ENCODE data around the gene NDUFC2.
"Not testable (repeated sequence)": the region's sequence is repeated elsewhere in the genome, so short reads cannot be mapped to it uniquely, and the experiment has no call there.

The NDUFC2 gene

GRCh38 chr11:78038697-78039313 is 40.9 kb downstream of the NDUFC2 start:
- Histone ChIP-seq H3K27ac (ENCODE audit: low read depth, low read length) (no peak overlapping the region), H3K36me3 (ENCODE audit: control insufficient read depth, insufficient read depth, low read length) (no peaks in the 10 kb centered on the region), H3K4me1 (ENCODE audit: control insufficient read depth, insufficient read depth, low read length) (peaks cover 7% of the 10 kb centered on the region; the same call in 1 of the 2 replicates), H3K9ac (ENCODE audit: low read depth, low read length) (no peak overlapping the region), H3K9me3 (ENCODE audit: control insufficient read depth, insufficient read depth, low read length) (no peaks in the 10 kb centered on the region), H3K4me3 (ENCODE audit: low read depth, low read length) (no peak overlapping the region), H3K27me3 (ENCODE audit: control insufficient read depth, insufficient read depth, low read length) (no peaks in the 10 kb centered on the region)

GRCh38 chr11:78037825-78038620 is 41.6 kb downstream of the NDUFC2 start:
- H3K4me1 ChIP-seq (ENCODE audit: control insufficient read depth, insufficient read depth, low read length), result peaks cover 7% of the 10 kb centered on the region; the same call in 1 of the 2 replicates
- no peak overlapping the region for H3K9ac ChIP-seq (ENCODE audit: low read depth, low read length)
- no peak overlapping the region for H3K4me3 ChIP-seq (ENCODE audit: low read depth, low read length)
- H3K9me3 ChIP-seq (ENCODE audit: control insufficient read depth, insufficient read depth, low read length), result no peaks in the 10 kb centered on the region
- no peaks in the 10 kb centered on the region for H3K36me3 ChIP-seq (ENCODE audit: control insufficient read depth, insufficient read depth, low read length)
- no peak overlapping the region for H3K27ac ChIP-seq (ENCODE audit: low read depth, low read length)
- H3K27me3 ChIP-seq (ENCODE audit: control insufficient read depth, insufficient read depth, low read length), result no peaks in the 10 kb centered on the region

GRCh38 chr11:78037056-78037455 is 42.6 kb downstream of the NDUFC2 start:
- Histone ChIP-seq H3K36me3 (ENCODE audit: control insufficient read depth, insufficient read depth, low read length) (no peaks in the 10 kb centered on the region), H3K4me3 (ENCODE audit: low read depth, low read length) (no peak overlapping the region), H3K9me3 (ENCODE audit: control insufficient read depth, insufficient read depth, low read length) (no peaks in the 10 kb centered on the region), H3K27me3 (ENCODE audit: control insufficient read depth, insufficient read depth, low read length) (no peaks in the 10 kb centered on the region), H3K9ac (ENCODE audit: low read depth, low read length) (no peak overlapping the region), H3K27ac (ENCODE audit: low read depth, low read length) (no peak overlapping the region), H3K4me1 (ENCODE audit: control insufficient read depth, insufficient read depth, low read length) (peaks cover 7% of the 10 kb centered on the region; the same call in 1 of the 2 replicates)

- Histone ChIP-seq H3K4me3 (ENCODE audit: low read depth, low read length) (no peak overlapping the region), H3K27me3 (ENCODE audit: control insufficient read depth, insufficient read depth, low read length) (no peaks in the 10 kb centered on the region), H3K4me1 (ENCODE audit: control insufficient read depth, insufficient read depth, low read length) (peaks cover 7% of the 10 kb centered on the region; the same call in 1 of the 2 replicates), H3K36me3 (ENCODE audit: control insufficient read depth, insufficient read depth, low read length) (no peaks in the 10 kb centered on the region), H3K9ac (ENCODE audit: low read depth, low read length) (no peak overlapping the region), H3K27ac (ENCODE audit: low read depth, low read length) (no peak overlapping the region), H3K9me3 (ENCODE audit: control insufficient read depth, insufficient read depth, low read length) (no peaks in the 10 kb centered on the region)
Measured at GRCh38 chr11:78036313-78036712, 43.3 kb downstream of the NDUFC2 start.

- H3K27ac ChIP-seq (ENCODE audit: low read depth, low read length), result no peak overlapping the region
- no peaks in the 10 kb centered on the region for H3K27me3 ChIP-seq (ENCODE audit: control insufficient read depth, insufficient read depth, low read length)
- no peak overlapping the region for H3K4me3 ChIP-seq (ENCODE audit: low read depth, low read length)
- H3K9me3 ChIP-seq (ENCODE audit: control insufficient read depth, insufficient read depth, low read length), result no peaks in the 10 kb centered on the region
- no peaks in the 10 kb centered on the region for H3K4me1 ChIP-seq (ENCODE audit: control insufficient read depth, insufficient read depth, low read length)
- no peak overlapping the region for H3K9ac ChIP-seq (ENCODE audit: low read depth, low read length)
- H3K36me3 ChIP-seq (ENCODE audit: control insufficient read depth, insufficient read depth, low read length), result no peaks in the 10 kb centered on the region
Measured at GRCh38 chr11:78034623-78035022, 45.0 kb downstream of the NDUFC2 start.

- Histone ChIP-seq H3K27me3 (ENCODE audit: control insufficient read depth, insufficient read depth, low read length) (no peaks in the 10 kb centered on the region), H3K27ac (ENCODE audit: low read depth, low read length) (no peak overlapping the region), H3K4me3 (ENCODE audit: low read depth, low read length) (no peak overlapping the region), H3K36me3 (ENCODE audit: control insufficient read depth, insufficient read depth, low read length) (no peaks in the 10 kb centered on the region), H3K9me3 (ENCODE audit: control insufficient read depth, insufficient read depth, low read length) (no peaks in the 10 kb centered on the region), H3K9ac (ENCODE audit: low read depth, low read length) (no peak overlapping the region), H3K4me1 (ENCODE audit: control insufficient read depth, insufficient read depth, low read length) (no peaks in the 10 kb centered on the region)
Measured at GRCh38 chr11:78033040-78033439, 46.6 kb downstream of the NDUFC2 start.

GRCh38 chr11:78032090-78032489 is 47.6 kb downstream of the NDUFC2 start:
- no peak overlapping the region for H3K9ac ChIP-seq (ENCODE audit: low read depth, low read length)
- H3K36me3 ChIP-seq (ENCODE audit: control insufficient read depth, insufficient read depth, low read length), result no peaks in the 10 kb centered on the region
- no peaks in the 10 kb centered on the region for H3K9me3 ChIP-seq (ENCODE audit: control insufficient read depth, insufficient read depth, low read length)
- no peaks in the 10 kb centered on the region for H3K27me3 ChIP-seq (ENCODE audit: control insufficient read depth, insufficient read depth, low read length)
- H3K4me1 ChIP-seq (ENCODE audit: control insufficient read depth, insufficient read depth, low read length), result no peaks in the 10 kb centered on the region
- no peak overlapping the region for H3K27ac ChIP-seq (ENCODE audit: low read depth, low read length)
- H3K4me3 ChIP-seq (ENCODE audit: low read depth, low read length), result no peak overlapping the region

GRCh38 chr11:78031629-78032028 is 48.0 kb downstream of the NDUFC2 start:
- Histone ChIP-seq H3K27me3 (ENCODE audit: control insufficient read depth, insufficient read depth, low read length) (no peaks in the 10 kb centered on the region), H3K9ac (ENCODE audit: low read depth, low read length) (no peak overlapping the region), H3K4me1 (ENCODE audit: control insufficient read depth, insufficient read depth, low read length) (no peaks in the 10 kb centered on the region), H3K4me3 (ENCODE audit: low read depth, low read length) (no peak overlapping the region), H3K27ac (ENCODE audit: low read depth, low read length) (no peak overlapping the region), H3K9me3 (ENCODE audit: control insufficient read depth, insufficient read depth, low read length) (no peaks in the 10 kb centered on the region), H3K36me3 (ENCODE audit: control insufficient read depth, insufficient read depth, low read length) (no peaks in the 10 kb centered on the region)

- H3K9me3 ChIP-seq (ENCODE audit: control insufficient read depth, insufficient read depth, low read length), result no peaks in the 10 kb centered on the region
- no peak overlapping the region for H3K4me3 ChIP-seq (ENCODE audit: low read depth, low read length)
- no peaks in the 10 kb centered on the region for H3K36me3 ChIP-seq (ENCODE audit: control insufficient read depth, insufficient read depth, low read length)
- no peaks in the 10 kb centered on the region for H3K4me1 ChIP-seq (ENCODE audit: control insufficient read depth, insufficient read depth, low read length)
- no peak overlapping the region for H3K27ac ChIP-seq (ENCODE audit: low read depth, low read length)
- no peak overlapping the region for H3K9ac ChIP-seq (ENCODE audit: low read depth, low read length)
- no peaks in the 10 kb centered on the region for H3K27me3 ChIP-seq (ENCODE audit: control insufficient read depth, insufficient read depth, low read length)
Measured at GRCh38 chr11:78030429-78031325, 49.0 kb downstream of the NDUFC2 start.

GRCh38 chr11:78028423-78028822 is 51.2 kb downstream of the NDUFC2 start:
- H3K9me3 ChIP-seq (ENCODE audit: control insufficient read depth, insufficient read depth, low read length); H3K27ac ChIP-seq (ENCODE audit: low read depth, low read length); H3K36me3 ChIP-seq (ENCODE audit: control insufficient read depth, insufficient read depth, low read length); H3K4me1 ChIP-seq (ENCODE audit: control insufficient read depth, insufficient read depth, low read length); H3K4me3 ChIP-seq (ENCODE audit: low read depth, low read length); H3K27me3 ChIP-seq (ENCODE audit: control insufficient read depth, insufficient read depth, low read length); H3K9ac ChIP-seq (ENCODE audit: low read depth, low read length): not testable (repeated sequence)

- Histone ChIP-seq H3K9me3 (ENCODE audit: control insufficient read depth, insufficient read depth, low read length) (no peaks in the 10 kb centered on the region), H3K4me3 (ENCODE audit: low read depth, low read length) (no peak overlapping the region), H3K27ac (ENCODE audit: low read depth, low read length) (no peak overlapping the region), H3K36me3 (ENCODE audit: control insufficient read depth, insufficient read depth, low read length) (no peaks in the 10 kb centered on the region), H3K4me1 (ENCODE audit: control insufficient read depth, insufficient read depth, low read length) (no peaks in the 10 kb centered on the region), H3K9ac (ENCODE audit: low read depth, low read length) (no peak overlapping the region), H3K27me3 (ENCODE audit: control insufficient read depth, insufficient read depth, low read length) (no peaks in the 10 kb centered on the region)
Measured at GRCh38 chr11:78027759-78028158, 51.9 kb downstream of the NDUFC2 start.
